NOMO-1 treated with DMSO at 0.1 percent for 48 hours (cell line): ENCODE results near the gene TOB2.
"Not testable (repeated sequence)": the region's sequence is repeated elsewhere in the genome, so short reads cannot be mapped to it uniquely, and the experiment has no call there.

Experiments used
- DNase-seq: peaks from one replicate; lab custom pipeline; 2025; ENCODE audit not compliant: unreplicated experiment; lab: John Stamatoyannopoulos, UW

The TOB2 gene

GRCh38 chr22:41429951-41430332 lies 16.7 kb downstream of the TOB2 start:
- DNase-seq, result no peak

GRCh38 chr22:41429232-41429950 lies 17.2 kb downstream of the TOB2 start:
- DNase-seq, result no peak

GRCh38 chr22:41425660-41426365 lies 20.8 kb downstream of the TOB2 start:
- no peak for DNase-seq

GRCh38 chr22:41418717-41419116 lies 27.9 kb downstream of the TOB2 start:
- no peak for DNase-seq

- no peak for DNase-seq
These were observed 28.8 kb downstream of the TOB2 start for GRCh38 chr22:41417622-41418390.

GRCh38 chr22:41415554-41415953 lies 31.0 kb downstream of the TOB2 start:
- DNase-seq, result no peak

GRCh38 chr22:41411021-41411851 lies 35.4 kb downstream of the TOB2 start:
- no peak for DNase-seq

- DNase-seq, result no peak
These were observed 36.3 kb downstream of the TOB2 start for GRCh38 chr22:41410311-41410751.

GRCh38 chr22:41408665-41409064 lies 37.9 kb downstream of the TOB2 start:
- no peak for DNase-seq

- DNase-seq, result no peak
These were observed 39.2 kb downstream of the TOB2 start for GRCh38 chr22:41407433-41407832.

GRCh38 chr22:41406410-41406809 lies 40.2 kb downstream of the TOB2 start:
- DNase-seq, result no peak

GRCh38 chr22:41405588-41405987 lies 41.0 kb downstream of the TOB2 start:
- DNase-seq, result no peak

GRCh38 chr22:41403532-41404318 lies 42.9 kb downstream of the TOB2 start:
- DNase-seq, result peak; percentile 82

- DNase-seq, result not testable (repeated sequence)
These were observed 43.8 kb downstream of the TOB2 start for GRCh38 chr22:41402851-41403250.

GRCh38 chr22:41401781-41402648 lies 44.6 kb downstream of the TOB2 start:
- DNase-seq, result no peak

GRCh38 chr22:41398921-41399320 lies 47.7 kb downstream of the TOB2 start:
- no peak for DNase-seq

- DNase-seq, result no peak
These were observed 49.3 kb downstream of the TOB2 start for GRCh38 chr22:41397143-41397811.

- DNase-seq, result no peak
These were observed 50.9 kb downstream of the TOB2 start for GRCh38 chr22:41395531-41396240.
